ENCODE measurements around the gene ARHGAP26.

Gene ARHGAP26

DNA sequence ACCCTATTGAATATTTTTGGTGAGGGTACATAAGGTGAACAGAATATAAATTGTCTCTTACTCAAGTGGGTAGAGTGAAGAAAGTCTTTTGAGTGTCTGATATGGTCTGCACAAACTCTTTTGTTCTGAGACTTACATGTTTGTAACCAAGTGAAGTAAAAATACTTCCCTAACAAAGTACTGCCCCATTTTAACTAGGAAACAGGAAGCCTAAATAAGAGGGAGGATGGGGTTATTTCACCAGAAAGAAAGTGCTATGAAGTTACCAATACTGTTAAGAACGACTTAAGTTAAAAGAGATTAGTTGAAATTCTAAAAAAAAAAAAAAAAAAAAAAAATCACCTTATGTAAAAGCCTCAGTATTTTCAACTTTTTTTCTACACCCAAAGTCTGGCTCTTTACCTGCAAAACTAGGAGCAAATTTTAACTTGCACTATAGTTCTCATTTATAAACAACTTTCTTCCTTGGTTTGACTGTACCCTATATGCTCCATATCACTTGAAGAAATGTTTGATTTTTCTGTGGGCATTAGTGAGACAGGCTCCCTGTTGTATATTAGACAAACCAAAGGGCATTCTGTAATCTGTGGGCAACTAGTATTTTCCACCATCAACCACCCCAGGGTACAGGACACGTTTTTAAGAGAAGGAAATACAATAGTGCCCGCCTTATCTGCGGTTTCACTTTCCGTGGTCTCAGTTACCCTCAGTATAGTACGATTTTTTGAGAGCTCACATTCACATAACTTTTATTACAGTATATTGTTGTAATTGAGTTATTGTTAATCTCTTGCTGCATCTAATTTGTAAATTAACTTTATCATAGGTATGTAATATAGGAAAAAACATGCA, 505.6 kb downstream of the ARHGAP26 start:
- Histone ChIP-seq H3K9me3 (no peaks in the 10 kb centered on the region), H3K27ac (no peak overlapping the region), H3K4me3 (no peak overlapping the region), H3K36me3 (peaks cover 0 to 16% (median 3%) of the 10 kb centered on the region in 3 donors), H3K27me3 (no peaks in the 10 kb centered on the region), H3K4me1 (no peaks in the 10 kb centered on the region)
- intact Hi-C loops (cut with DNase I; ENCODE audit: low total_unique reads): no loop called here
- DNase-seq: no peak
- TF ChIP-seq CTCF (IDR thresholded peaks at IDR 0.05): no peak

DNA sequence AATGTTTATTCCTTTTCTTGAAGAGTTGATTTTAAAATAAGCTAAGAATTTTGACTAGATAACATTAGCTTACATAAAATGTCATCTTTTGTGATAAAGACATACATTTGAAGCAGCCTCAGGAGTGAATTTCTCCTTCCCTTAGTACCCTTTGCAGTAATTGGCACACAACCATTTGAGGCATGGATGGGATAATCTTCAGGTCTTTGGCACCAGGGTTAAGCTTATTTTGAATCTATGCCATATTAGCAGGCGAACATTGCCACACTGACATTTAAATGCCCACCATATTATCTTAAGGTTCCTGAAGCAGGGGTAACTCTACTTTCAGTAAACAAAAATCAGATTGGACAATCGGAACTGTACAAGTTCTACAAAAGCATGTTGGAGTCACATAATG, 507.4 kb downstream of the ARHGAP26 start:
- no peaks in the 10 kb centered on the region for H3K27me3 ChIP-seq
- H3K4me1 ChIP-seq: no peaks in the 10 kb centered on the region
- H3K36me3 ChIP-seq: peaks cover 8 to 20% (median 20%) of the 10 kb centered on the region in 3 donors
- no peak overlapping the region for H3K4me3 ChIP-seq
- no peak overlapping the region for H3K27ac ChIP-seq
- intact Hi-C loops (cut with DNase I; ENCODE audit: low total_unique reads): no loop called here
- H3K9me3 ChIP-seq: no peaks in the 10 kb centered on the region
- DNase-seq: no peak
- no peak for TF ChIP-seq CTCF (IDR thresholded peaks at IDR 0.05)
